Esophagus muscularis mucosa (tissue), 4 donors: ENCODE results near the gene PPFIA4. TPM values are rescaled to one million over a fixed set of nuclear protein-coding genes. Genes with fewer than 3 reads are reported as not detected.

Experiments used
- DNase-seq: peaks from one replicate; pipeline ENCODE4 v3.0.0-alpha.2; 2017; ENCODE audit errors: extremely low spot score
- H3K27ac ChIP-seq, 4 donors: fragments of 200-600 bp; sonication (generic); replicated peaks in 1 of 4; 1 replicate in 3 of 4; 2 replicates in 1 of 4; pipeline ENCODE4 v1.5.1; 2016 to 2019; ENCODE audit warnings: mild to moderate bottlenecking in 1 of 4
- H3K27me3 ChIP-seq, 4 donors: fragments of 200-600 bp; sonication (generic); one replicate each; pipeline versions ENCODE4 v1.5.1 to v1.6.0; 2016 to 2019
- H3K36me3 ChIP-seq, 4 donors: fragments of 200-600 bp; sonication (generic); one replicate each; pipeline ENCODE4 v1.5.1; 2016 to 2019
- H3K4me1 ChIP-seq, 4 donors: fragments of 200-600 bp; sonication (generic); one replicate each; pipeline ENCODE4 v1.5.1; 2016 to 2019
- H3K4me3 ChIP-seq, 4 donors: fragments of 200-600 bp; sonication (generic); 1 replicate in 2 of 4; 2 replicates in 2 of 4; pipeline ENCODE4 v1.5.1; 2016 to 2019; ENCODE audit warnings: mild to moderate bottlenecking in 4 of 4, moderate library complexity in 1 of 4
- H3K9me3 ChIP-seq, 4 donors: fragments of 200-600 bp; sonication (generic); 1 replicate in 3 of 4; 2 replicates in 1 of 4; pipeline ENCODE4 v1.5.1; 2016 to 2019
- CTCF ChIP-seq, 3 experiments: fragments of 200-600 bp in 2 of 3; fragments of 450-650 bp in 1 of 3; sonication (generic) in 2 of 3; IDR thresholded peaks; one replicate each; pipeline ENCODE4 v1.5.1; 2017 to 2019; ENCODE audit warnings: antibody characterized with exemption in 3 of 3, mild to moderate bottlenecking in 2 of 3, moderate library complexity in 1 of 3
- EP300 ChIP-seq: sonication (generic); formaldehyde crosslinking; IDR thresholded peaks from one replicate; pipeline ENCODE4 v1.6.1; 2017; ENCODE audit warnings: antibody characterized with exemption
- POLR2A ChIP-seq: fragments of 450-650 bp; IDR thresholded peaks from one replicate; pipeline ENCODE4 v1.6.1; 2017; ENCODE audit warnings: antibody characterized with exemption, moderate library complexity, mild to moderate bottlenecking, low read depth
- POLR2AphosphoS5 ChIP-seq, 2 donors: sonication (generic); formaldehyde crosslinking; IDR thresholded peaks; one replicate each; pipeline ENCODE4 v1.6.1; 2017; ENCODE audit warnings: antibody characterized with exemption in 2 of 2
- WGBS: methylation state at CpG from one replicate; pipeline ENCODE4 v1.1.5; 2018; 5-methylcytosine and 5-hydroxymethylcytosine counted together
- intact Hi-C: fragments of 100-400 bp; cut with DNase I; formaldehyde crosslinking; loops from one replicate; pipeline ENCODE4 v1.15.1; 2023
- total RNA-seq, 4 donors: library from RNA; depleted of rRNA; stranded (reverse); fragments of >200 nt; gene quantifications; one replicate each; pipeline versions ENCODE4 v1.1.0 to v1.2.1, GENCODE V29; 2016

PPFIA4 gene
- total RNA-seq, 4 donors from 2014 or later: 0.42 to 1.6 (median 1.1) TPM

GRCh38 chr1:203077367-203077766 is 51.1 kb downstream of the PPFIA4 start:
- peaks cover 0 to 57% (median 7%) of the 10 kb centered on the region in 4 donors for H3K27me3 ChIP-seq
- WGBS: 97% methylated on average over 3 of the region's 3 CpGs

DNA sequence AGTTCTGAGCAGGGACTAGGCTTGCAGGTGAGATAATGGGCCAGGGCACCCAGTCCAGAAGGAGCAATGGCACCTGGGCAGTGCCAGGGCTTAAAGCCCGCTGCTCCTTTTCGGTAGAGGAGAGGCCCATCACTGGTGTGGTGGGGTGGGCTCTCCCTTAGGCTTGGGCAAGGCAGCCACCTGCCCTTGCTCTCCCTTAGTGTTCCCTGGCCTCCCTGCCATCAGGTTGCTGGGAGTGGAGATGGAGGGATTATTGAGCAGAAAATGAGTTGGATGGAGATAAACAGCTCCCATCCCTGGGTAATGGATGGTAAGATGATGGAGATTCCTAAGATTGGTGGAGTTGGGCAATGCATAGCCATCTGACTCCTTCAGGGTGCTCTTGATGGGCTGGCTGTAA is 51.7 kb downstream of the PPFIA4 start:
- WGBS: 86% methylated on average over 2 of the region's 2 CpGs
- intact Hi-C loops: no loop called here
- DNase-seq: no peak

More at GRCh38 chr1:203077367-203077766, 51.1 kb downstream of the PPFIA4 start:
- H3K4me3 ChIP-seq: no peak overlapping the region
- H3K36me3 ChIP-seq: no peaks in the 10 kb centered on the region
- DNase-seq: no peak
- peaks cover 9 to 14% (median 12%) of the 10 kb centered on the region in 4 donors for H3K4me1 ChIP-seq
- H3K27ac ChIP-seq: no peak overlapping the region
- intact Hi-C loops: no loop called here
- no peak for TF ChIP-seq EP300
- no peak for TF ChIP-seq POLR2A
- no peak for TF ChIP-seq CTCF (IDR thresholded peaks at IDR 0.05)
- no peak for TF ChIP-seq POLR2AphosphoS5 (IDR thresholded peaks at IDR 0.05)
- H3K9me3 ChIP-seq: no peaks in the 10 kb centered on the region

GRCh38 chr1:203078478-203078877 is 52.2 kb downstream of the PPFIA4 start:
- DNase-seq: no peak
- WGBS: 88% methylated on average over 3 of the region's 3 CpGs
- Histone ChIP-seq H3K27me3 (peaks cover 0 to 62% (median 7%) of the 10 kb centered on the region in 4 donors), H3K36me3 (no peaks in the 10 kb centered on the region), H3K4me3 (no peak overlapping the region), H3K9me3 (no peaks in the 10 kb centered on the region), H3K4me1 (peaks cover 9 to 14% (median 12%) of the 10 kb centered on the region in 4 donors), H3K27ac (no peak overlapping the region)
- intact Hi-C loops: no loop called here
- TF ChIP-seq EP300 (no peak), CTCF (IDR thresholded peaks at IDR 0.05) (no peak), POLR2AphosphoS5 (IDR thresholded peaks at IDR 0.05) (no peak), POLR2A (no peak)

More for the DNA sequence above, 51.7 kb downstream of the PPFIA4 start:
- no peak overlapping the region for H3K4me3 ChIP-seq
- no peak overlapping the region for H3K27ac ChIP-seq
- H3K36me3 ChIP-seq: no peaks in the 10 kb centered on the region
- H3K4me1 ChIP-seq: peaks cover 9 to 14% (median 12%) of the 10 kb centered on the region in 4 donors
- no peaks in the 10 kb centered on the region for H3K9me3 ChIP-seq
- TF ChIP-seq EP300 (no peak), POLR2AphosphoS5 (IDR thresholded peaks at IDR 0.05) (no peak), POLR2A (no peak)
- peaks cover 0 to 62% (median 7%) of the 10 kb centered on the region in 4 donors for H3K27me3 ChIP-seq

DNA sequence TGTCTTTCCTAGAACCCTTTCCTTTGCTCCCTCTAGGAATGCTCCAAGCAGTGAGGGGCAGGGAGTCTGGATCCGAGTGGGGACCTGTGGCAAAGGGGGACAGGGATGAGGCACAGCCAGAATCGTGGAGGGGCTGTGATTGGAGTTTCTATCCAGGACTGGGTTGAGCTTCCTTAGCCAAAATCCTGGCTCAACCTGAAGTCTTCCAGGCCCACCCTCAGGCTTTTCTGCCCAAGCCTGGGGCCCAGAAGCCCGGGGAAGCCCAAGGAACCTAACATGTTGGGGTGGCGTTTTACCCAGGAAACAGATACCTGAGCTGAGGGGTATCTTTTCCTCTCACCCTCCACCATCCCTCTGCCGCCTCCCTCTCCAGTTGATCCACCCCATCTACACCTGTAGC is 54.2 kb downstream of the PPFIA4 start:
- H3K9me3 ChIP-seq: no peaks in the 10 kb centered on the region
- intact Hi-C loops: no loop called here
- H3K36me3 ChIP-seq: no peaks in the 10 kb centered on the region
- TF ChIP-seq EP300 (no peak), POLR2AphosphoS5 (IDR thresholded peaks at IDR 0.05) (no peak), POLR2A (no peak), CTCF (IDR thresholded peaks at IDR 0.05) (no peak)
- H3K27ac ChIP-seq: no peak overlapping the region
- DNase-seq: no peak
- peaks cover 8 to 10% (median 10%) of the 10 kb centered on the region in 4 donors for H3K4me1 ChIP-seq
- peaks cover 0 to 51% (median 5%) of the 10 kb centered on the region in 4 donors for H3K27me3 ChIP-seq
- whole genome bisulfite sequencing: 87% methylated on average over 5 of the region's 5 CpGs
- no peak overlapping the region for H3K4me3 ChIP-seq

- Histone ChIP-seq H3K9me3 (no peaks in the 10 kb centered on the region), H3K27me3 (peaks cover 0 to 39% (median 1%) of the 10 kb centered on the region in 4 donors), H3K4me1 (peaks cover 0 to 2% (median 0%) of the 10 kb centered on the region in 4 donors), H3K27ac (no peak overlapping the region), H3K36me3 (no peaks in the 10 kb centered on the region), H3K4me3 (no peak overlapping the region)
- TF ChIP-seq EP300: no peak
- TF ChIP-seq POLR2A: no peak
- no peak for TF ChIP-seq CTCF (IDR thresholded peaks at IDR 0.05)
- TF ChIP-seq POLR2AphosphoS5 (IDR thresholded peaks at IDR 0.05): no peak
- 53% methylated on average over 7 of the region's 9 CpGs for WGBS
- intact Hi-C loops: no loop called here
- no peak for DNase-seq
Measured at GRCh38 chr1:203081465-203082230, 55.4 kb downstream of the PPFIA4 start.
